SIG-M5 treated with dmso at 0.1 percent for 504 hours (cell line): ENCODE data around the gene HOXC11.
A peak's percentile ranks its signal among the peaks of the same experiment; 100 is the strongest.

Experiments
- DNase-seq: peaks from one replicate; lab custom pipeline; 2025; ENCODE audit not compliant: unreplicated experiment; lab: John Stamatoyannopoulos, UW

HOXC11 gene

GRCh38 chr12:54020591-54021405 is 47.9 kb downstream of the HOXC11 start:
- DNase-seq, result no peak

- DNase-seq, result no peak
These were observed 48.6 kb downstream of the HOXC11 start for GRCh38 chr12:54021432-54022013.

- no peak for DNase-seq
These were observed 50.3 kb downstream of the HOXC11 start for GRCh38 chr12:54022960-54023884.

- no peak for DNase-seq
These were observed 51.2 kb downstream of the HOXC11 start for GRCh38 chr12:54024127-54024526.

DNA sequence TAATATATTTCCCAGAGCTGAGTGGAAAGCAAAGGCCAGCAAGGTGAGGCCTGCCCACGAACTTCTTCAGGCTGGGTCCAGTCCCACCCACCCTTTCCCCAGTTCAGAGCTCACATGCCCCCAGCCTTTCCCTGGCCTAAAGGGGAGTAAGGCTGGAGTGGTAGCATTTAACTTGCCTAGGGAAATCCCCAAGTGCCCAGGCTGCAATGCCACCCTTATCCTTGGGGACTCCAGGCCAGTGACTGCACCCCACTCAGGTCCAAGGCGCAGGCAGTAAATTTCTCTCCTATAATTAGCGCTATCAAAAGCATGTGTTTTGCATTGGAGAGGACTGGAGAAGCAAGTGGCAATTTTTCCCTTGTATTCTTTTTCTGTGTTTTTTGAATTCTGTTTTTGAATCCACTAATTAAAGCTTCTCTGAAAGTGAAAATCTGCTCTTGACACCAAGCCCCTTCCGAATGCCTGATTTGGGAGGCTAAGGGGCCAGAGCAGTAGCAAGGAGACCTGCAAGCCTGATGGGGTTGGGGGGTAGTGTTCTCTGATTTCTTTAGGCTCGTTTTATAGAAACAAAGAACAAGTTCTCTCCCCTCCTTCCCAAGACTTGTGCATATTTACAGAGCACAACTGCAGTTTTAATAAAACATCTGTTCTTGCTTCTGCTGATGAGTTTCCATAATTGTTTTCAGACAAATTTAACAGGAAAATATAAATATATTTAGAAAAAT is 51.8 kb downstream of the HOXC11 start:
- DNase-seq, result no peak

DNA sequence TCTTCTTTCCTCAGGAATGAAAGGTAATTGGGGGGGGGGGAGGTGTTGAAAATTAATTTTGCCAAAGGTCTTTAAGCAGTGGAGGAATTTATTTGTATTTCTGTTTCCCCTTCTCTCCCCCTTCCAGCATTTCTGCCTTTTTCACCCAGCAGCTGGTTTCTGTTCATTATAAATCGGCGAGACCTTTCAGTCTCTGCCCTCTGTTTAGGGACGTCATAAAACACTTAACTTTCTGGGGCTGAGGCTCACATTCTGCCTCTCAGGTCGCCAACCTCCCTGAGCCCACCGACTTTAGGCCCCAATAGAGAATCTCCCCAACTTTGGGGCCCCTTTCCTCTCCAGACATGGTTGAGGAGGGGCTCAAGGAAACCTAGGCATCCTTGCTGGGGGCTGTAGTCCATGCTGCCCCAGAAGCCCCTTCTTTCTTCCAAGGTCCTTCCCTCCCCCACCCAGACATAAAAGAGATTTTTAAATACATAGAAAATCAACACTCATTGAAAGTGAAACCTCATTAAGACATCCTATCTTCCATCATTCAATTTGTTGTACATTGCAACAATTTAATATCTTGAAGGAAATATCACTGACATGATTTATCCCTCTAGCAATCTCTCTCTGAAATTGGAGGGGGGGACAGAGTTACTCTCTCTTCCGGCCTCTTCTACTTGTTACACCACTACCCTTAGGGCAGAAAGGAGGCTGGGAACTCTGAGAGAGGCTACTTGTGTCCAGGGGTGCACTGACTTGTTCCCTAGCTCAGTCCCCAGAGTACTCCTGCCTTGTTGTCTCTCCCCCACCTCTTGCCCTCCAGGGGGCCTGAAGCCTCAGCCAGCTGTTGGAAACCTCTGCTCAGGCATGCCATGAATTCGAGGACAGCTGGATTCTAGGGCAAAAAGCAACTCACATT is 52.8 kb downstream of the HOXC11 start:
- no peak for DNase-seq

GRCh38 chr12:54026640-54027441 is 53.9 kb downstream of the HOXC11 start:
- DNase-seq, result peak; percentile 66
